Nephron progenitor cell (in vitro differentiated cells): ENCODE results near the gene MCTP2.
"Not testable (repeated sequence)": the region's sequence is repeated elsewhere in the genome, so short reads cannot be mapped to it uniquely, and the experiment has no call there.

Experiments used
- DNase-seq: peaks from one replicate; pipeline ENCODE4 v3.0.0; 2021
- H3K27ac Mint-ChIP-seq: 2 replicates; pipeline ENCODE4 v1.8.0; 2021; ENCODE audit warnings: mild to moderate bottlenecking, moderate library complexity, mixed read lengths
- H3K27me3 Mint-ChIP-seq: 2 replicates; pipeline ENCODE4 v1.8.0; 2021; ENCODE audit warnings: mild to moderate bottlenecking, low read depth, mixed read lengths; ENCODE audit not compliant: poor library complexity
- H3K36me3 Mint-ChIP-seq: 2 replicates; pipeline ENCODE4 v1.8.0; 2021; ENCODE audit warnings: low read depth, mixed read lengths
- H3K4me1 Mint-ChIP-seq: 2 replicates; pipeline ENCODE4 v1.8.0; 2021; ENCODE audit warnings: mixed read lengths
- H3K4me3 Mint-ChIP-seq: 2 replicates; pipeline ENCODE4 v1.8.0; 2021; ENCODE audit warnings: mild to moderate bottlenecking, moderate library complexity, mixed read lengths
- H3K9me3 Mint-ChIP-seq: 2 replicates; pipeline ENCODE4 v1.8.0; 2021; ENCODE audit warnings: mild to moderate bottlenecking, moderate library complexity, mixed read lengths
- CTCF ChIP-seq: fragments of 200-600 bp; sonication (generic); IDR thresholded peaks from 2 replicates; pipeline ENCODE4 v1.5.0; 2021; ENCODE audit warnings: antibody characterized with exemption

Gene MCTP2

GRCh38 chr15:94477913-94478553, 246.7 kb downstream of the MCTP2 start:
- Mint-ChIP-seq H3K27me3 (peaks cover 5% of the 10 kb centered on the region), H3K4me1 (peaks cover 73% of the 10 kb centered on the region), H3K27ac (peak overlapping the region; percentile 95), H3K36me3 (peaks cover 4% of the 10 kb centered on the region), H3K9me3 (no peaks in the 10 kb centered on the region), H3K4me3 (no peak overlapping the region)
- DNase-seq: no peak
- TF ChIP-seq CTCF: no peak

DNA sequence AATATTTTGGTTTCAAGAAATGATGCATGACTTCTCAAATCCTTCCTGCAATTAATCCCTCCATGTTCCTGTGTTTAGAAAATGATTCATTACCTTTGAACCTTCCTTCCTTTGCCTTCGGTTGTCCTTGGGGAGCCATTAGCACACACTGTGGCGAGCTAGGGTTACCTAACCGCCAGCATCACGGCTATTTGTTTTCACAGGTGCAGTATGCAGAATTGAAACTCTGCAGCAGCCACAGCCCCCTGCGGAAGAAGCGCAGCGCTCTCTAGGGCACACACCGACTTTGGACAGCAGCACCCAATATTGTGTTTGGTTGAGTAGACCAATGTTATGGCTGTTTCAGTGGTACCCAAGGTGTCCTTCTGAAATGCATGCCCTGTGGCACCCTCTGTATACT, 247.4 kb downstream of the MCTP2 start:
- peak; percentile 59 for DNase-seq
- H3K27ac Mint-ChIP-seq: peak overlapping the region; percentile 95
- no peak for TF ChIP-seq CTCF
- no peak overlapping the region for H3K4me3 Mint-ChIP-seq
- H3K36me3 Mint-ChIP-seq: peaks cover 4% of the 10 kb centered on the region
- H3K27me3 Mint-ChIP-seq: peaks cover 5% of the 10 kb centered on the region
- peaks cover 70% of the 10 kb centered on the region for H3K4me1 Mint-ChIP-seq
- no peaks in the 10 kb centered on the region for H3K9me3 Mint-ChIP-seq

- H3K27ac Mint-ChIP-seq: peak overlapping the region; percentile 29
Measured at GRCh38 chr15:94480289-94480834, 249.0 kb downstream of the MCTP2 start.

GRCh38 chr15:94485148-94485719, 253.9 kb downstream of the MCTP2 start:
- DNase-seq: no peak
- H3K4me3 Mint-ChIP-seq: no peak overlapping the region
- H3K9me3 Mint-ChIP-seq: peaks cover 9% of the 10 kb centered on the region
- TF ChIP-seq CTCF: no peak
- peaks cover 22% of the 10 kb centered on the region for H3K27me3 Mint-ChIP-seq
- no peak overlapping the region for H3K27ac Mint-ChIP-seq
- peaks cover 14% of the 10 kb centered on the region for H3K4me1 Mint-ChIP-seq
- H3K36me3 Mint-ChIP-seq: peaks cover 4% of the 10 kb centered on the region

More at GRCh38 chr15:94480289-94480834, 249.0 kb downstream of the MCTP2 start:
- Mint-ChIP-seq H3K27me3 (peaks cover 5% of the 10 kb centered on the region), H3K36me3 (peaks cover 4% of the 10 kb centered on the region), H3K9me3 (peaks cover 5% of the 10 kb centered on the region), H3K4me3 (no peak overlapping the region), H3K4me1 (peaks cover 63% of the 10 kb centered on the region)
- no peak for DNase-seq
- TF ChIP-seq CTCF: no peak

- no peaks in the 10 kb centered on the region for H3K4me1 Mint-ChIP-seq
- H3K27ac Mint-ChIP-seq: no peak overlapping the region
- no peak for DNase-seq
- H3K27me3 Mint-ChIP-seq: peaks cover 23% of the 10 kb centered on the region
- H3K9me3 Mint-ChIP-seq: peaks cover 9% of the 10 kb centered on the region
- H3K36me3 Mint-ChIP-seq: peaks cover 4% of the 10 kb centered on the region
- TF ChIP-seq CTCF: no peak
- no peak overlapping the region for H3K4me3 Mint-ChIP-seq
Measured at GRCh38 chr15:94487635-94488034, 256.3 kb downstream of the MCTP2 start.

DNA sequence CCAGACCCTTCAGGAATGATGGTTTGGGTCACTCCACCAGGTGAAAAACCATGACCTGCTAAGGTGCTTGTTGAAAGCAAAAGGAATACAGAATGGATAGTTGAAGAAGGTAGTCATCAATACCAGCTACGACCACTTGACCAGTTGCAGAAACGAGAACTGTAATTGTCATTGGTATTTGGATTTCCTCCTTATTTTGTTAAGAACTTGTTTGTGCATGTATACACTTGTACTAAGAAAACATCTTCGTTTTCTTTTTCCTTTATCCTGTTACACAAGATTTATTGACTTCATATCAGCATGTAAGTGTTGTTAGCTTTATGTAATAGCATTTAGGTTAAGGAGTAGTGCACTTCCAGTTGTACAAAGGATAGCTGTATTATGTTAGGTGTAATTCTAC, 261.8 kb downstream of the MCTP2 start:
- no peaks in the 10 kb centered on the region for H3K4me1 Mint-ChIP-seq
- no peak for DNase-seq
- H3K36me3 Mint-ChIP-seq: peaks cover 8% of the 10 kb centered on the region
- no peak overlapping the region for H3K4me3 Mint-ChIP-seq
- H3K27me3 Mint-ChIP-seq: peaks cover 10% of the 10 kb centered on the region
- TF ChIP-seq CTCF: no peak
- H3K27ac Mint-ChIP-seq: no peak overlapping the region
- H3K9me3 Mint-ChIP-seq: peaks cover 10% of the 10 kb centered on the region

- H3K27ac Mint-ChIP-seq, DNase-seq, H3K4me3 Mint-ChIP-seq, H3K4me1 Mint-ChIP-seq: not testable (repeated sequence)
- H3K9me3 Mint-ChIP-seq: peaks cover 12% of the 10 kb centered on the region
- H3K36me3 Mint-ChIP-seq: peaks cover 10% of the 10 kb centered on the region
- peaks cover 10% of the 10 kb centered on the region for H3K27me3 Mint-ChIP-seq
Measured at GRCh38 chr15:94493586-94493985, 262.2 kb downstream of the MCTP2 start.
